HCT116 (cell line): ENCODE measurements around the gene LUZP2.

Source experiments
- CBX3 ChIP-seq: IDR thresholded peaks from 2 replicates; pipeline ENCODE4 v1.6.1; 2012; ENCODE audit warnings: low read depth
- CTCF ChIP-seq, 3 experiments: fragments of 200-600 bp in 1 of 3; sonication (generic) in 1 of 3; IDR thresholded peaks in 2 of 3; conservative IDR thresholded peaks in 1 of 3; 2 replicates each; pipeline ENCODE4 v1.5.1; 2012 to 2017; ENCODE audit warnings: low read depth in 2 of 3, low read length in 2 of 3, antibody characterized with exemption in 1 of 3, borderline replicate concordance in 1 of 3, control low read depth in 1 of 3, mild to moderate bottlenecking in 1 of 3, mixed read lengths in 1 of 3, mixed run types in 1 of 3, moderate library complexity in 1 of 3; ENCODE audit not compliant: insufficient read depth in 1 of 3
- EZH2 ChIP-seq: fragments of 200-600 bp; sonication (generic); IDR thresholded peaks from 2 replicates; pipeline ENCODE4 v1.6.1; 2017; ENCODE audit warnings: antibody characterized with exemption, mixed run types
- EZH2phosphoT487 ChIP-seq: fragments of 200-600 bp; IDR thresholded peaks from 2 replicates; pipeline ENCODE4 v1.6.1; 2018; ENCODE audit warnings: antibody characterized with exemption, borderline replicate concordance
- JUND ChIP-seq: IDR thresholded peaks from 2 replicates; pipeline ENCODE4 v1.6.1; 2012
- POLR2A ChIP-seq: IDR thresholded peaks from 2 replicates; pipeline ENCODE4 v1.7.0; 2011; ENCODE audit warnings: borderline replicate concordance; ENCODE audit not compliant: insufficient read depth, insufficient read length; ENCODE audit errors: extremely low read depth
- POLR2AphosphoS5 ChIP-seq: IDR thresholded peaks from 2 replicates; pipeline ENCODE4 v1.6.1; 2011; ENCODE audit warnings: mild to moderate bottlenecking, low read depth, low read length, moderate library complexity
- RAD21 ChIP-seq: IDR thresholded peaks from 2 replicates; pipeline ENCODE4 v1.6.1; 2012; ENCODE audit warnings: low read depth, mild to moderate bottlenecking
- REST ChIP-seq: IDR thresholded peaks from 2 replicates; pipeline ENCODE4 v1.6.1; 2012; ENCODE audit warnings: low read depth
- SP1 ChIP-seq: IDR thresholded peaks from 2 replicates; pipeline ENCODE4 v1.6.1; 2012; ENCODE audit warnings: low read depth
- YY1 ChIP-seq: IDR thresholded peaks from 2 replicates; pipeline ENCODE4 v1.6.1; 2011; ENCODE audit warnings: low read length, low read depth, moderate library complexity, mild to moderate bottlenecking; ENCODE audit not compliant: insufficient replicate concordance; ENCODE audit errors: extremely low read depth
- ZNF274 ChIP-seq: fragments of 200-500 bp; sonication (Bioruptor generic); IDR thresholded peaks from 2 replicates; pipeline ENCODE4 v1.6.1; 2014; ENCODE audit warnings: mild to moderate bottlenecking, low read depth, low read length, inconsistent platforms

GRCh38 chr11:25119416-25119815 lies 622.6 kb downstream of the LUZP2 start:
- TF ChIP-seq EZH2 (no peak), CTCF (IDR thresholded peaks at IDR 0.05 in 2 of 3, conservative IDR thresholded peaks at IDR 0.05 in 1 of 3; ENCODE audit: borderline replicate concordance in 1 of 3, insufficient read depth in 1 of 3, low read depth in 2 of 3, low read length in 2 of 3) (no peak), ZNF274 (no peak), CBX3 (no peak), POLR2A (no peak), SP1 (no peak), JUND (no peak), EZH2phosphoT487 (no peak), RAD21 (no peak), YY1 (no peak), REST (no peak), POLR2AphosphoS5 (no peak)
